ENCODE results near the gene DBF4B.

DBF4B gene

GRCh38 chr17:44760474-44761308 is 52.2 kb downstream of the DBF4B start:
- no peak for FAIRE-seq

- no peak for FAIRE-seq
These were observed 53.7 kb downstream of the DBF4B start for GRCh38 chr17:44761932-44762810.

GRCh38 chr17:44763170-44763569 is 54.7 kb downstream of the DBF4B start:
- FAIRE-seq = no peak

- FAIRE-seq = no peak
These were observed 57.5 kb downstream of the DBF4B start for GRCh38 chr17:44765965-44766364.

- no peak for FAIRE-seq
These were observed 58.1 kb downstream of the DBF4B start for GRCh38 chr17:44766409-44767038.

GRCh38 chr17:44767493-44767892 is 59.0 kb downstream of the DBF4B start:
- no peak for FAIRE-seq

- no peak for FAIRE-seq
These were observed 60.2 kb downstream of the DBF4B start for GRCh38 chr17:44768505-44769142.

- no peak for FAIRE-seq
These were observed 60.8 kb downstream of the DBF4B start for GRCh38 chr17:44769230-44769629.

- FAIRE-seq = no peak
These were observed 61.2 kb downstream of the DBF4B start for GRCh38 chr17:44769647-44770084.

- FAIRE-seq = no peak
These were observed 61.9 kb downstream of the DBF4B start for GRCh38 chr17:44770166-44770925.

- FAIRE-seq = no peak
These were observed 64.0 kb downstream of the DBF4B start for GRCh38 chr17:44772308-44773045.

- no peak for FAIRE-seq
These were observed 64.7 kb downstream of the DBF4B start for GRCh38 chr17:44773140-44773539.

- no peak for FAIRE-seq
These were observed 66.0 kb downstream of the DBF4B start for GRCh38 chr17:44774271-44775135.

GRCh38 chr17:44775136-44775837 is 66.8 kb downstream of the DBF4B start:
- peak; percentile 59 for FAIRE-seq

GRCh38 chr17:44775838-44776621 is 67.6 kb downstream of the DBF4B start:
- no peak for FAIRE-seq

- no peak for FAIRE-seq
These were observed 68.3 kb downstream of the DBF4B start for GRCh38 chr17:44776628-44777393.

GRCh38 chr17:44777394-44778348 is 69.2 kb downstream of the DBF4B start:
- no peak for FAIRE-seq
